Prostate gland (tissue), 2 donors: ENCODE measurements around the gene ACE. TPM values are rescaled to one million over a fixed set of nuclear protein-coding genes. Genes with fewer than 3 reads are reported as not detected.
A peak's percentile ranks its signal among the peaks of the same experiment; 100 is the strongest.

ENCODE experiments used
- DNase-seq: peaks from one replicate; pipeline ENCODE4 v3.0.0-alpha.2; 2019; ENCODE audit warnings: low spot score
- H3K27ac ChIP-seq, 2 donors: fragments of 200-600 bp; sonication (generic); 2 replicates each; pipeline ENCODE4 v1.5.1; 2017 to 2019
- H3K27me3 ChIP-seq: fragments of 200-600 bp; sonication (generic); replicated peaks from 2 replicates; pipeline ENCODE4 v1.5.1; 2019; ENCODE audit not compliant: insufficient read depth
- H3K36me3 ChIP-seq, 2 donors: fragments of 200-600 bp; sonication (generic); 1 replicate in 1 of 2; 2 replicates in 1 of 2; pipeline versions ENCODE4 v1.5.1 to v1.8.1; 2017 to 2019
- H3K4me1 ChIP-seq: fragments of 200-600 bp; sonication (generic); replicated peaks from 2 replicates; pipeline ENCODE4 v1.5.1; 2019
- H3K4me3 ChIP-seq, 2 donors: fragments of 200-600 bp; sonication (generic); 2 replicates each; pipeline ENCODE4 v1.5.1; 2017 to 2019
- H3K9me3 ChIP-seq: fragments of 200-600 bp; sonication (generic); 2 replicates; pipeline ENCODE4 v1.5.1; 2017
- POLR2A ChIP-seq: fragments of 450-650 bp; IDR thresholded peaks from one replicate; pipeline ENCODE4 v1.6.1; 2016; ENCODE audit warnings: antibody characterized with exemption, mild to moderate bottlenecking
- POLR2AphosphoS5 ChIP-seq: sonication (generic); formaldehyde crosslinking; IDR thresholded peaks from one replicate; pipeline ENCODE4 v1.6.1; 2017; ENCODE audit warnings: antibody characterized with exemption
- WGBS: methylation state at CpG from one replicate; pipeline ENCODE4 v1.1.5; 2018; 5-methylcytosine and 5-hydroxymethylcytosine counted together
- intact Hi-C: fragments of 100-400 bp; cut with DNase I; formaldehyde crosslinking; loops from one replicate; pipeline ENCODE4 v1.14.2; 2022
- total RNA-seq, 2 donors: library from RNA; depleted of rRNA; stranded (reverse); fragments of >200 nt; gene quantifications; one replicate each; pipeline ENCODE4 v1.1.0, GENCODE V29; 2016
- TF ChIP-seq, protein P1 (sequence below), 4 experiments: fragments of 200-600 bp in 2 of 4; fragments of 450-650 bp in 2 of 4; sonication (generic) in 2 of 4; IDR thresholded peaks; 1 replicate in 3 of 4; 2 replicates in 1 of 4; pipeline ENCODE4 v1.5.1; 2016 to 2019; ENCODE audit warnings: antibody characterized with exemption in 4 of 4, mild to moderate bottlenecking in 2 of 4, moderate library complexity in 2 of 4

Gene ACE
- total RNA-seq = 10 to 100 TPM; 42.8 to 54.6 TPM

DNA sequence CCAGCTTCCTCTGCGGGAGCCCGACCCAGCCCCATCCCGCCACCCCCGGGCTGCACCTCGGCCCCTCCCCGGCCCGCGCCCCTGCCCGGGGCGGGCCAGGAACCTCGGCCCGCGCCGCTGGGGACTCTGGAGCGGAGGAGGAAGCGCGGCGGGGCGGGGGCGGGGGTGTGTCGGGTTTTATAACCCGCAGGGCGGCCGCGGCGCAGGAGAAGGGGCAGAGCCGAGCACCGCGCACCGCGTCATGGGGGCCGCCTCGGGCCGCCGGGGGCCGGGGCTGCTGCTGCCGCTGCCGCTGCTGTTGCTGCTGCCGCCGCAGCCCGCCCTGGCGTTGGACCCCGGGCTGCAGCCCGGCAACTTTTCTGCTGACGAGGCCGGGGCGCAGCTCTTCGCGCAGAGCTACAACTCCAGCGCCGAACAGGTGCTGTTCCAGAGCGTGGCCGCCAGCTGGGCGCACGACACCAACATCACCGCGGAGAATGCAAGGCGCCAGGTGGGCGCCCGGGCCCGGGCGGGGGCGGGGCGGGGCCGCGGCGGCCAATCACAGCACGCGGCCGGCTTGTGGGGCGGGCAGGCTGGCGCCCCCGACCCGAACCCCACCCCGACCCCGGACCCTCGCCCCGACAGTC is at the start of gene ACE:
Gene ACE, plus strand, starts transcription at position 208 of the 626 bp plus-strand sequence. Its CDS starts 34 bp downstream, at position 242.
- Histone ChIP-seq H3K9me3 (no peaks in the 10 kb centered on the region), H3K4me3 (peak within 1 kb of the TSS; percentile 43 to 56), H3K27me3 (no peaks in the 10 kb centered on the region), H3K27ac (peak within 1 kb of the TSS; percentile 45 to 65), H3K36me3 (no peaks in the 10 kb centered on the region), H3K4me1 (peaks cover 6% of the 10 kb centered on the region)
- intact Hi-C loops = no loop called here
- DNase-seq = peak; percentile 40
- TF ChIP-seq POLR2AphosphoS5 (no peak), POLR2A (peak; percentile 22)
- TF ChIP-seq, protein P1, sequence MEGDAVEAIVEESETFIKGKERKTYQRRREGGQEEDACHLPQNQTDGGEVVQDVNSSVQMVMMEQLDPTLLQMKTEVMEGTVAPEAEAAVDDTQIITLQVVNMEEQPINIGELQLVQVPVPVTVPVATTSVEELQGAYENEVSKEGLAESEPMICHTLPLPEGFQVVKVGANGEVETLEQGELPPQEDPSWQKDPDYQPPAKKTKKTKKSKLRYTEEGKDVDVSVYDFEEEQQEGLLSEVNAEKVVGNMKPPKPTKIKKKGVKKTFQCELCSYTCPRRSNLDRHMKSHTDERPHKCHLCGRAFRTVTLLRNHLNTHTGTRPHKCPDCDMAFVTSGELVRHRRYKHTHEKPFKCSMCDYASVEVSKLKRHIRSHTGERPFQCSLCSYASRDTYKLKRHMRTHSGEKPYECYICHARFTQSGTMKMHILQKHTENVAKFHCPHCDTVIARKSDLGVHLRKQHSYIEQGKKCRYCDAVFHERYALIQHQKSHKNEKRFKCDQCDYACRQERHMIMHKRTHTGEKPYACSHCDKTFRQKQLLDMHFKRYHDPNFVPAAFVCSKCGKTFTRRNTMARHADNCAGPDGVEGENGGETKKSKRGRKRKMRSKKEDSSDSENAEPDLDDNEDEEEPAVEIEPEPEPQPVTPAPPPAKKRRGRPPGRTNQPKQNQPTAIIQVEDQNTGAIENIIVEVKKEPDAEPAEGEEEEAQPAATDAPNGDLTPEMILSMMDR (IDR thresholded peaks at IDR 0.05) = no peak
- under 1% methylated on average over 57 of the region's 78 CpGs for WGBS

DNA sequence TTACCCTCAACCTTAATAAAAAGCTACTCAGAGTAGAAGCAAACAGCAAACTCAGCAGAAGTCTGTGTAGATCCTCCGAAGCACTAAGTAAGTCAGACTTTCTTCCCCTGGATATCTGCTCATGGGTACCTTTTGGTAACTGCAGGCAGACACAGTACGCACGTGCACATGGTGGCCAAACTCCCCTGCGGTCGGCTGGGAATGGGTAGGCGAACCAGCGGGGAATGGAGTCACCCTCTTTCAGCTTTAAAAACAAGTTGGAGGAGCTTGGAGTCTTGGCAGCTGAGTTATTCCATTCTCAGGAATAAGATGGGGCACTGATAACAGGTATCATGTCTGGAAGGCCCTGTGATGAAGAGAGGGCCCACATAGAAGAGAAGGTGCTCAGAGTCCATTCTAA is 47.1 kb upstream of the ACE start:
- intact Hi-C loops = loop anchor here (5.0 kb wide), 2 partner anchors 183 to 268 kb away; no protein-coding TSS in a partner anchor
- H3K4me3 ChIP-seq = no peak overlapping the region
- H3K27me3 ChIP-seq = no peaks in the 10 kb centered on the region
- H3K36me3 ChIP-seq = no peaks in the 10 kb centered on the region
- peaks cover 27% of the 10 kb centered on the region for H3K4me1 ChIP-seq
- no peaks in the 10 kb centered on the region for H3K9me3 ChIP-seq
- TF ChIP-seq POLR2AphosphoS5 (no peak), POLR2A (no peak)
- TF ChIP-seq, protein P1 (IDR thresholded peaks at IDR 0.05) = no peak
- DNase-seq = no peak
- H3K27ac ChIP-seq = peak overlapping the region in 1 of 2 donors; percentile 90
- WGBS = 94% methylated on average over 7 of the region's 7 CpGs

DNA sequence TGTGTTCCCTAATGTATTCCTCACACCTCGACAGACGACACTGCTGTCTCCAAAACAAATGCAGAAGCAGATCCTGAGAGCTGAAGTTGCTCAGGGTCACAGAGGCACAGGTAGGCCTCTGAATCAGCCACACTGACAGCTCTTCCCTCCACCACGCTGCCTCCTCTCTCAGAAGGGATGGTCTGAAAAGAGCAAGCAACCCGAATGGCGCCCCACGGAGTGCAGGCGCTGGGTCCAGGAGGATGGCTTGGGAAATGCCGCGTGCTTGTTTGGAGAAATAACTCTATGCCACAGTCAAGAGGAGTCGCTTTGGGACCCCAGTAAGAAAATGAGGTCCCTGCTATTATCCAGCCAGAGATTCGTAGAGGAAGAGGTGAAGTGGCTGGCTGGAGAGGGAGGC is 46.6 kb upstream of the ACE start:
- Histone ChIP-seq H3K4me3 (no peak overlapping the region), H3K27me3 (no peaks in the 10 kb centered on the region), H3K9me3 (no peaks in the 10 kb centered on the region), H3K36me3 (no peaks in the 10 kb centered on the region), H3K4me1 (peaks cover 27% of the 10 kb centered on the region), H3K27ac (peak overlapping the region in 1 of 2 donors; percentile 90)
- WGBS = 90% methylated on average over 11 of the region's 11 CpGs
- intact Hi-C loops = no loop called here
- TF ChIP-seq, protein P1 (IDR thresholded peaks at IDR 0.05) = no peak
- no peak for TF ChIP-seq POLR2AphosphoS5
- TF ChIP-seq POLR2A = no peak
- DNase-seq = no peak

DNA sequence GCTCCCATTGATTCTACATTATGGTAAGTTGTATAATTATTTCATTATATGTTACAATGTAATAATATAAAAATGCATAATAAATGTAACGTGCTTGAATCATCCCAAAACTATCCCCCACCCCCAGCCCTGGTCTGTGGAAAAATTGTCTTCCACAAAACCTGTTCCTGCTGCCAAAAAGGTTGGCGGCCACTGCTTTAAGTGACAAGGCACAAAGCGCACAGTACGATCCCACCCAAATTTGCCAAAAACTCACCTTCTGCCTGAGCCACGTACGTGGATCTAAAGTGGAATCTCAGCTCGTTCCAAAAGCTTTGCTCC is 45.3 kb upstream of the ACE start:
- WGBS = 76% methylated on average over 7 of the region's 7 CpGs
- Histone ChIP-seq H3K27ac (peak overlapping the region; percentile 78 to 90), H3K4me1 (peaks cover 40% of the 10 kb centered on the region), H3K9me3 (no peaks in the 10 kb centered on the region), H3K36me3 (no peaks in the 10 kb centered on the region), H3K27me3 (no peaks in the 10 kb centered on the region), H3K4me3 (peak overlapping the region in 1 of 2 donors; percentile 5)
- TF ChIP-seq POLR2AphosphoS5 = no peak
- no peak for TF ChIP-seq POLR2A
- TF ChIP-seq, protein P1 (IDR thresholded peaks at IDR 0.05) = no peak
- intact Hi-C loops = no loop called here
- no peak for DNase-seq
